HG03135 (cell line): ENCODE measurements around the gene MAN2A1.

Experiments
- ATAC-seq: cut with Tn5 transposase; IDR thresholded peaks from one replicate; pipeline ENCODE4 v1.9.1; 2021; ENCODE audit warnings: mild to moderate bottlenecking, moderate library complexity; ENCODE audit not compliant: unreplicated experiment

MAN2A1 gene

GRCh38 chr5:109900461-109900860 lies 210.7 kb downstream of the MAN2A1 start:
- no peak for ATAC-seq

- no peak for ATAC-seq
These were observed 211.3 kb downstream of the MAN2A1 start for GRCh38 chr5:109900911-109901627.

- ATAC-seq: no peak
These were observed 211.9 kb downstream of the MAN2A1 start for GRCh38 chr5:109901628-109901981.

- ATAC-seq: no peak
These were observed 213.3 kb downstream of the MAN2A1 start for GRCh38 chr5:109903061-109903460.

GRCh38 chr5:109905906-109906305 lies 216.2 kb downstream of the MAN2A1 start:
- ATAC-seq: no peak

- no peak for ATAC-seq
These were observed 217.5 kb downstream of the MAN2A1 start for GRCh38 chr5:109907189-109907588.

GRCh38 chr5:109907731-109908130 lies 218.0 kb downstream of the MAN2A1 start:
- no peak for ATAC-seq

GRCh38 chr5:109908366-109908765 lies 218.6 kb downstream of the MAN2A1 start:
- no peak for ATAC-seq

- no peak for ATAC-seq
These were observed 221.1 kb downstream of the MAN2A1 start for GRCh38 chr5:109910874-109911273.

- ATAC-seq: no peak
These were observed 222.0 kb downstream of the MAN2A1 start for GRCh38 chr5:109911731-109912130.

- no peak for ATAC-seq
These were observed 225.2 kb downstream of the MAN2A1 start for GRCh38 chr5:109914906-109915305.

- ATAC-seq: no peak
These were observed 226.9 kb downstream of the MAN2A1 start for GRCh38 chr5:109916481-109917153.
